Epidermal melanocyte (primary cell): ENCODE measurements around the gene PCGF3.
"Not testable (repeated sequence)": the region's sequence is repeated elsewhere in the genome, so short reads cannot be mapped to it uniquely, and the experiment has no call there.

Source experiments
- DNase-seq: peaks from one replicate; pipeline ENCODE4 v3.0.0; 2011; ENCODE audit warnings: low spot score; ENCODE audit not compliant: insufficient read length

PCGF3 gene

DNA sequence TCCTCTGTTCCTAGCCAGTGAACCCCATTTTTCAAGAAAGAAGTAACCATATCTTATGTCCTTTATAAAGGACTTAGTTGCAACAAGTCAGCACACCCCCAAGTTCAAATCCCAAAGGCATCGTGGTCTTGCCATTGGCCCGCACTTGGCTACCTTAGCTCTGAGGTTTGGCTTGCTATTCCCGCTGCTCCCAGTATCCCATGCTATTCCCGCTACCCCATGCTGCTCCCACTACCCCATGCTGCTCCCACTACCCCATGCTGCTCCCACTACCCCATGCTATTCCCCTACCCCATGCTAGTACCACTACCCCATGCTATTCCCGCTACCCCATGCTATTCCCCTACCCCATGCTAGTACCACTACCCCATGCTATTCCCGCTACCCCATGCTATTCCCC, 37.4 kb upstream of the PCGF3 start:
- DNase-seq, result not testable (repeated sequence)

DNA sequence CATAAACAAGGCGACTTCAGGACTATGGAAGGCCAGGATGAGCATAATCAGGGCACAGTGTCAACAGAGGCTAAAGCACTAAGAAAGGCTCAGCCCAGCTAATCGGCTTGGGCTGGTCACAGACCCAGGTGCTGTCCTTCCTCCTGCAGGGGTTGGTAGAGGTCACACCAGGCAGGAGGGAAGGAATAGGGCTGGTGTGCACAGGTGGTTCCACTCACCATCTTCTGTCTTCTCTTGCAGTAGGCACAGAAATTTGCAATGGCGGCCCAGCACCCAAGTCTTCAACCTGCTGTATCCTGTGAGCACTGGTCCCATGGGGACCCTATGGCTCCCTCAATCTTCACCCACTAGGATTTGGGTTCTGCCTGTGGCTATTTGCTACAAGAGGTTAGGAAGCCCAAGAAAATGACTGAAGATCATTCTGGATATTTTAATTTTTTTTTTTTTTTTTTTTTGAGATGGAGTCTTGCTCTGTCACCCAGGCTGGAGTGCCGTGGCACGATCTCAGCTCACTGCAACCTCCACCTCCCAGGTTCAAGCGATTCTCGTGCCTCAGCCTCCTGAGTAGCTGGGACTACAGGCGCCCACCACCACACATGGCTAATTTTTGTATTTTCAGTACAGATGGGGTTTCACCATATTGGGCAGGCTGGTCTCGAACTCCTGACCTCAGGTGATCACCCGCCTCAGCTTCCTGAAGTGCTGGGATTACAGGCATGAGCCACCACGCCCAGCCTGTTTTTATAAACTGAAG, 35.6 kb upstream of the PCGF3 start:
- DNase-seq, result not testable (repeated sequence)

DNA sequence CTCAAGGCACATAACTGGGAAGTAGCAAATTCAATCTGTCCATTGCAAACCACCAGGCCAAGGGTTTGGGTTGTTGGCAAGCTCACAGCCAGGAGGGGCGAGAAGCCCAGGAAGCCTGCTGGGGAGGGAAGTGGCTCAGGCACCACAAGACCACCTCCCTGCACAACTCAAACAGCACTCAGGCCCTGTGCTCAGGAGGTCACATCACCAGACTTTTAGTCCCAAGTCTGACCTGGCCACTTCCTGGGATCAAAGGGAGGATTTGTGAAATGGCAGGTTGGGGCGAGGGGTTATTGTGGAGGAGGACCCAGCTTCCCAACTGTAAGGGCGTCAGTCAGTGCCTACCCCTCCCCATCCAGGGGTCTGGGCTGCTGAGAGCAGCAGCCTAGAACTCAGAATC, 33.9 kb upstream of the PCGF3 start:
- DNase-seq, result no peak

DNA sequence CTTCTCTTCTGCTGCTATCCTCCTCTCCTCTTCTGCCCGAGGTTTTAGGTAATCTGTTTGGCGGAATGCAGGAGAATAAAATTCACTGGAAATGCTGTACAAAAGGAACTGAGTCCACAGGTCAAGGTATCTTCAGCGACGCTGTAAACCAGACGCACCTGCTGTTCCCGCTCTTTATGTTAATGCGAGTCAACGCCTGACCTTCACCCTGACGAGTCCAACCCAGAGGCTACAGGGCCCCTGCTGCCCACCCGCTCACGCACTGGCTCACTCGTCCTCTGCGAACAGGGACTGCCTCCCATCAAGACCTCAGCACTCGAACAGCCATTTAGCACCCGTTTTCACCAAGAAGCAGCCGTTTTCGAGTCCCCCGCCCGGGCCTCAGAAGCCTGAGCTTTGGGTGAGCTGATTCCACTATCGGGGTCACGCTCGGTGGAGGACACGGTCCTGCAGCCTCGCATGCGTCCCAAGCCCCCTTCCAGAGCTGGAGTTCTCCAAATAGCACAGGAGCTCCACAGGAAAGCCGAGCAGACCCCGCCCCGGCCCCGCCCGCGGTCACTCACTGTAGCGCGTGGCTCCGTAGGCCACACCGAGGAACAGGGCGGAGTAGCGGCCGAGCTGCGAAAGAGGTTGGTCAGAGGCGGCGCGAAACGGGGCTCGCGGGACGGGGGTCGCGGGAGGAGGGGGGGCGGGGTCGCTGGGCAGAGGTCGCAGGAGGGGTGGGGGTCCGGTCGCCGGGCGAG, 32.1 kb upstream of the PCGF3 start:
- DNase-seq, result peak; percentile 60

DNA sequence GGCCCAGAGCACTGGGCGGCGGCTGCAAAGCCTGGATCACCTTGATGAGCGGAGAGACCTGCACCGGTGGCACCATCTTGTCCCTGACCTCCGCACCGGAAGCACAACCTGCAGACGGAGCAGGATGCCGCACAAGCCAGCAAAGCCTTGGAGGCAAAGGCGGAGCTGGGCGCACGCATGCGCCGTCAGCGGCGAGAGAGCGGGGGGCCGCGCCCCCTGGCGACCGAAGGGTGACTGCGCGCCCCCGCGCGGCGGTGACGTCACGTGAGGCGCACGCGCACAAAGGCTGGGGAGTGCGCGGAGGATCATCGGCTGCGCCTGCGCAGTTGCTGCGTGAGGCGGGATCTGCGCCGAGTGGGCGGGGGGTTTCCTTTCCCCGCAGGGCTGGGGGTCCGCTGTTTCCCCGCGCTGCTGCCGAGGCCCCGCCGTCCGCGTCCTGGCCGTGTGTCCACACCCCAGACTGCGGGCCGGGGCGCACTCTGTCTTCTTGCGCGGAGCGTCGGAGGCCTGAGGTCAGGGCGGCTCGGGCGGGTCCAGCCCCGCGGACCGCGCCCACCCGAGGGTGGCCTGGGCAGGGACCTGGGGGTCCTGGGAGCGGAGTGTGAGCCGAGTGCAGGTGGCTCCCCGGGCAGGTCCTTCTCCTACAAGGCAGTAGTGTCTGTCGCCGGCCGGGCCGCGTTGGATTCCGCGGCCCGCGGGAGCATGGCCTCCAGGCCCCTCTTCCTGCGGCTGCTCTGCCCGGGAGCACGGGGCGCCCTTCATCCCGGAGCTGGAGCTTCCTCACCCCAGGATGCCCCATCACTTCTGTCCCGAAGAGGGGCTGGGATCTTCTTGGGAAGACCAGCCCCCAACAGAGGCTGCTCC, 31.2 kb upstream of the PCGF3 start, which contains the start of the genes ATP5ME and MYL5:
ATP5ME (minus strand) TSS at position 105 of the 864 bp plus-strand sequence; CDS start at position 76, 29 bp downstream.
MYL5 (plus strand) TSS at position 371 of the 864 bp plus-strand sequence. CDS start 3,485 bp downstream, outside the sequence.
- peak; percentile 100 for DNase-seq

DNA sequence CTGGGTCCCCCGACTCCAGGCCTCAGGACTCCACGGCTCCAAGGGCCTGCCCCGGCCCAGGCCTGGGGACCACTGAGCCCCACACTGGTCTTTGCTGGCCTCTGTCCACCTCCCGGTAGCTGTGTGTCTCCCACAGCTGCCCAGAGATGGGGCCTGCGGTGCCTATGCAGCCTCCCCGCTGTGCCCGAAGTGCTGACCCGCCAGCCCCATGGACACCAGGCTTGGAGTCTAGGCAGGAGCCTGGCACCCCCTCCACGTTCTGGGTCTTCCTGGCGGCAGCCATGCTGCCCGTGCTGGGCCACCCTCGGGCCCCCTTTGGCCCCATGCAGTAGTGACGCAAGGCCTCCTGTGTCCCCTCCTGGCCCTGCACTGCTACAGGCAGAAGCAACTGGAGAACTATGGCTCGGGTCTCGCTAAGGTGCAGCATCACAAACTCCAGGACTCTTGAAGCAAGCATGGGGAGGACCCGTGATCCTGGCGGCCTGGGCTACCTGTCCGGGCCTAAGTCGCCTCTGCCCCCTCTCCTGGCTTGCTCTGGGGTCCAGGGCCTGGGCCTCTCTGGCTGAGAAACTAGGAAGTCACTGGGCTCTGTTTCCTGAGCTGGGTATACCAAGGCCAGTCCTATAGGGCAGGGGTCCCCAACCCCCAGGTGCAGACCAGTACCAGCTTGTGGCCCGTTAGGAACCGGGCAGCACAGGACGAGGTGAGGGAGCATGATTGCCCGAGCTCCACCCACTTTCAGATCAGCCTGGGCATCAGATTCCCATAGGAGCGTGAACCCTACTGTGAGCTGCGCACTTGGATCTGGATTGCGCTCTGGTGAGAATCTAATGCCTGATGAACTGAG, 30.4 kb upstream of the PCGF3 start:
- no peak for DNase-seq

DNA sequence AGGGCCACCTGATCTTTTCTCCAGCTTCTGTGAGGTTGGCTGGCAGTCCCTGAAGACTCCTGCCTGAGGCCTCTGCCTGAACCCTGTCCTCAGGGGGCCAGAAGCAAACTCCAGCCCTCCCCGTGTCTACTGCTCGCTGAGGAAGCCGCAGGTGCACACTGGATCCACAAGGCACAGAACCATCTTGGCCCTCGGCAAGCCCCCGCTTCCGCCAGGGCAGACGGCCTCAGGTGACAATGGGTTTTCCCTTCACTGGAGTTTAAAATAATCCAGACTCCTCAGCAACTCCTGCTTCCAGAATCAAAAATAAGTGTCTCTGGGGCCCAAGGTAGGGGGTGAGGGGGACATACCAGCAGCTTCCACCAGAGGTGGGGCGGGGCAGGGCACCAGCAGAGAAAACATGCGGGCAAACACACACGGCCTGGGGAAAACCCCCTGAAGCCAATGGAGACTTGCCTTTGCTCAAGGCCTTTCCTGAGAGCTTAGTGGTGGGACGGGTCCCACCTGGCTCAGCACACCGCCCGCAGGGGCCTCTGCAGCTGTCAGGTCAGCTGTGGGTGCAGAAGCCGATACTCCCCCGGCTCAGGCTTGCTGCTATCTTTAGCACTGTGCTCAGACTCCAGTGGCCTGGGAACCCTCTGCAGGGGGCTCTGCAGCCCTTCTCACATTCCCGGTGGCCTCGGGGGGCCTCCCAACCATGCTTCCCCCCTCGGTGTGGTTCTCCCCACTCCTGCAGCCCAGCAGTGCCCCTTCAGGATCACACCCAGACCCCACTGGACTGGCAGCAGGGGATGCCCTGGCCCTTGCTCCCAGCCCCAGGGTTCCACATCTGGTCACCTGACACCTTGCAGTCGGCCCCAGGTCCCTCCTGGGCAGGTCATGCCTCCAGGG, 29.4 kb upstream of the PCGF3 start:
- DNase-seq, result no peak

DNA sequence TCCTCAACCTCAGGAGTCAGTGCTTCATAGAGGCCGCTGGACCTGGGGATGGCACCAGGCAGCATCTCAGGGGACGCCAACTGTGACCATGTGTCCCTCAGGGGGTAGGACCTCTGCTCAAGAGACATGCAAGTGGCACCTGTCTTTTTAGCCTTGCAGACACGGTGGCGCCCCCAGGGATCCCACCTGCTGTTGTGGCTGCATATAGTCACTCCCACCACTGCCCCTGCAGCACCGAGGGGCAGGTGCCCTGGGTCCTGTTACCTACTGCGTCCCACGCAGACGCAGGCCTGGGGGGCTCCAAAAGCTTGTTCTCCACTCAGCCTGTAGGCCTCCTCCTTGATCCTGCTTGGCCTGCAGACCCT, 28.8 kb upstream of the PCGF3 start:
- no peak for DNase-seq

DNA sequence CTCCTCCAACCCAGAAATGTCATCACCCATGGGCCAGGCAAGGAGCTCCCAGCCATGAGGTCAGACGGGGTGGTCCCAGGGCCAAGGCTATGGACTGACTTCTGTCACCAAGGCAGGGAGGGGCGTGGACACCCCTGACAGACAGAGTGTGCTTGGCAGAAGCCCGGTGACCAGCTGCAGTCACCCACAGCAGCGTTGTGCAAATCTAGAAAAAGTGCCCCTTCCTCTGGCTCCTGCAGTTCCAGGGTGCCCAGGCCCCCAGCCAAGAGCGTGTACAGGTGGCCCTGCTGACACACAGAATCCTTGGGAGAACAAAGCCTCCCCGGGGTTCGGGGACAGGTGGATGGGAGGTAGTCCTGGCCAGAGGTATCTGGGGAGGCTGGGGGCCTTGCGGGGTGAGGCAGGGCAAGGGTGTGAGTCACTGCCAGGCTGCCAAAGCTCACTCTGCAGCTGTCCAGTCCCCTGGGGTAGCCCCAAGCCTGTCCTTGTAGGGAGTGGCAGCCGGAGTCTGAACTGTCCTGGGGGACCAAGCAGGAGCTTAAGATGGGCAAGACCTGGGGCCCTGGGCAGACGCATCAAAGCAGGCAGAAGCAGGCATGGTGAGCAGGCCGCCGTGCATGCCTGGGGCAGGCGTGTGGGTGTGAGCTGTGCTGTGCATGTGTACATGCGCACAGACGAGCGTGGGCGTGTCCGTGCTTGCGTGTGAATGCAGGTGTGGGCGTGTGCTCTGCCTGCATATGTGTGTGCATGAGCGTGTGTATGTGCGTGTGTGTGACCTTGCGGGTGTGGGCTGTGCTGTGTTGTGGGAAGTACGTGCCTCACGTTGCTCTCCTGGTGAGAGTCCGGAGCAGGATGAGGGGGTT, 28.0 kb upstream of the PCGF3 start:
- DNase-seq, result no peak

DNA sequence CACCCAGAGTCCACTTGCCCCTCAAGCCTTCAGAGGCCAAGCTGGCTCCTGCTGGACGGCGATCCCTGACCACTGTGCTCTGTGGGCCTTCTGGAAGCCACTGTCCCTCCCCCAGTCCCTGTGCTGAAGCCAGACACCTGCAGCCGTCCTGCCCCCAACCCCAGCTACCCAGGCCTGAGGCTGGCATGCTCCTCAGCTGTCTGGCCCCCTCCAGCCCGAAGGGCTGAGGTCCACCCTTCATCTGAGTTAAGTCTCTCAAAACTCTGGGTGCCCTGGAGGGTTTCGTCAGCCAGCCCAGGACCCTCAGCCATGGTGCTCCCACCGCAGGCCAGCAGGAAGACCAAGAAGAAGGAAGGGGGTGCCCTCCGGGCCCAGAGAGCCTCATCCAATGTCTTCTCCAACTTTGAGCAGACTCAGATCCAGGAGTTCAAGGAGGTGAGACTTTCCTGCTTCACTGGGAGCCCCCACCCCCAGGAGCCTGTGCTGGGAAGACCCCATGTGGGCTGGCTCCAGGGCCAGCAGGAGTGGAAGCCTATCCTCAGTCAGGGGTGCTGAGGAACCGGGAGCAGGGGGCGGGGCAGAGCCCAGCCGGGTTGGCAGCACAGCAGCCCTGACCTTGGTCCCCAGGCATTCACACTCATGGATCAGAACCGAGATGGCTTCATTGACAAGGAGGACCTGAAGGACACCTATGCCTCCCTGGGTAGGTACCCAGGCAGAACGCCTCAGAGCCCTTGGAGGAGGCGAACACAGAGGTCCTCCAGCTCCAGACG, 27.1 kb upstream of the PCGF3 start:
- no peak for DNase-seq

DNA sequence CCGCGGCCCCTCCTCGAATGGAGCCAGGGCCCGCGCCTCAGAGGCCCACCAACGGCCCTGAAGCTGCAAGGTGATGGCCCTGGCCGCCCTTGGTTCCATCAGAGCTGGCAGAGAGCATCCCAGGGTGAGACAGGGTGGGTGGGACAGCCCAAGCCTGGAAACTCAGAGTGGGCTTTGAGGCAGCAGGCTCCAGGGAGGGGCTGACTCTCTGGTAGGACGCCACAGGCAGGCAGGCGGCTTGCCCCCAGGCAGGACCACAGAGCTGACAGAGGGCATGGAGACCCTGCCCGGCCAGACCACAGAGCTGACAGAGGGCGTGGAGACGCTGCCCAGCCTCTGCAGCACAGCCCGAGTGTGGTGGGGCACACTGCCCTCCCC, 26.5 kb upstream of the PCGF3 start:
- DNase-seq, result no peak

DNA sequence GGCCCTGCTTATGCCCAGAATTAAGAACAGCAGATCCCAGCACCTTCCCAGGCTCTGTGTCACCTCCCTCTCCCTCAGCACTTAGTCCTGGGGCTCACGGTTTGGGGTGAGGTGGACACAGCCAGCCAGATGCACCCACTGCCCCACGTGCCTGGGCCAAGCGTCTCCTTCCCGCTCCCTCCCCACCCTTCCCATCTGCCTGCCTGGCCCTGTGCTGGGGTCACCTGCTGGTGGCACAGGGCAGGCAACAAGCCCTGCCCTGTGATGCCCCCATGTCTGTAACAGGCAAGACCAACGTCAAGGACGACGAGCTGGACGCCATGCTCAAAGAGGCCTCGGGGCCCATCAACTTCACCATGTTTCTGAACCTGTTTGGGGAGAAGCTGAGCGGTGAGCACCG, 26.0 kb upstream of the PCGF3 start:
- no peak for DNase-seq

DNA sequence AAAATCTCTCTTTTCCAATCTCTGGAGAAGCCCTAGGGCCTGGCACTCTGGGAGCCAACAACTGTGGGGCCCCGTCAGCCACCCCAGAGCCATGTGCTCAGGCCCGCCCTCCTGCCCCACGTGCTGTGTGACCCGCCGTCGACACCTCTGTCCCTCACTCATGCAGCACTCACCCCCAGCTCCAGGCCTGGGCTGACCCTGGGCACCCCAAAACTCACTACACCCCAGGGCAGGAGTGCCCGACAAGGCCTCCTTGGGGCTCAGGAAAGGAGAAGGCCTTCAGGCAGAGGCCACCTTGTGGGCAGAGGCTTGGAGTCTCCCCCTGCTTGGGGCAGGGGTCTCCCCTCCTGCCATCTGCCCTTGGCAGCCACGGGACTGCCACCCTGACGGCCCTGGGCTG, 25.5 kb upstream of the PCGF3 start:
- DNase-seq, result no peak

DNA sequence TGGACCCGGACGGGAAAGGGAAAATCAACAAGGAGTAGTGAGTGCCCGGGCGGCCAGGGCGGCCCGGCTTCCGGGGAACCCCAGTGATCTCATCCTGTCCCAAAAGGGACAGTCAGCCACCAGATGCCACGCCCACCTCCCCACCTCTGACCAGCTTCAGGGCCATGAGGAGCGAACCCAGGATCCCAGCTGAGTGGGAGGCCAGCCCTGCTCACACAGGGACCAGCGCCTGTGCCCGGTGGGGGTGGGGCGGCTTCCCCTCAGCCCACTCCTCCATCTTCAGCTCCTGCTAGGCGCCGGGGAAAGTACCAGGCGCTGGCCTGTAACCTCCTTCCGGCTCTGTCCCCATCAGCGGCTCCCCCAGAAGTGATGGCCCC, 25.1 kb upstream of the PCGF3 start:
- no peak for DNase-seq

DNA sequence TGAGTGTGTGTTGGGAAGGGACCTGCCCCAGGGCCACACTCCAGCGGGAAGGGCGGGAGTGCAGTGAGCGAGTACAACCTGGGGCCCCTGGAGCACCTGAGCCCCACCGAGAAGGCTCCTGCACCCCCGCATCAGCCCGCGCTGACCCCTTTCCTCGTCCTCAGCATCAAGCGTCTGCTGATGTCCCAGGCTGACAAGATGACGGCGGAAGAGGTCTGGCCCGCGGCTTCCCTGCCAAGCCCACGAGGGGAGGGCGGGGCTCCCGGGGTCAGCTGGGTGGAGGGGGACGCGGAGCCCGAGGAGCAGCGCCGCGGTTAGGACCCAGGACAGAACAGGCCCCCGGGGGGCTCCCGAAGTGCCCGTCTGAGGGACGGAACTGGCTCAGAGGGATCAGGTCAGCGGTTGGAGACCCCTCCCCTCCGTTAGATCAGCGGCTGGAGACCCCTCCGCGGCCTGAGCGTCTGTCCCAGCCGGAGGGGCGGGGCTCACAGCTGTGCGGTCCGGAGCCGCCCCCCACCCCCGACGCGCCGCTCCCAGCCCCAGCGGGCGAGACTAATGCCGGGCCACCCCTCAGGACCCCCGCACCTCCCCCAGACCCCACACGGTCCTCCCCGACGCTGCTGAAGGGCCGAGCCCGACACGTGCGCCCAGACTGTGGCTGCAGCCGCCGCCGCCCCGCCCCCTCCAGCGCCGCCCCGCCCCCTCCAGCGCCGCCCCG, 24.5 kb upstream of the PCGF3 start:
- peak; percentile 87 for DNase-seq

DNA sequence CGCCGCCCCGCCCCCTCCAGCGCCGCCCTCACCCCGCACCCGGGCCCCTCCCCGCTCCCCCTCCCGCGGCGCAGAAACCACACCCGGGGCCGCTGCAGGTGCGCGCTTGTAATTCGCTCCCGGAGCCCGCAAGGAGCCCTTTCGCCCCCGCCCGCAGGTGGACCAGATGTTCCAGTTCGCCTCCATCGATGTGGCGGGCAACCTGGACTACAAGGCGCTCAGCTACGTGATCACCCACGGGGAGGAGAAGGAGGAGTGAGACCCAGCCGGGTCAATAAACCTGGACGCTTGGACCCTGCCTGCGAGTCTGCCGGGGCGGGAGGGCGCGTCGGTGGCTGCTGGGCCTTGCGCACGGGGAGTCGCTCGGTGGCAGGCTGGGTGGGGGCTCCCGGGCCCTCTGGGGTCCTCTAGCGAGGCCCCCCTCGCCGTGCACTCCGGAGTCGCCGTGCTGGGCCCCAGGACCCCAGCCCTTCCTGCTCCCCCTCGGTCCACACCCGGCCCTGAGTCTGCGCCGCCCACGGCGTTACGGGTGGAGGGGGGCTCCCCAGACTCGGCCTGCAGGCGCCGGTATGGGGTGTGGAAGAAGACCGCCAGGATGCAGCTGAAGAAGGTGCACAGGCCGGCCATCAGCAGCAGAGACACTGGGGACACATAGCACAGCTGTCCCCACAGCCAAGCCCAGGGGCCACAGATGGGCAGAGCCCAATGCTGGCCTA, 23.7 kb upstream of the PCGF3 start:
- no peak for DNase-seq
